Karpas-422 (cell line): ENCODE results near the gene ERCC6L2. TPM values are rescaled to one million over a fixed set of nuclear protein-coding genes. Genes with fewer than 3 reads are reported as not detected.

Source experiments
- DNase-seq: peaks from one replicate; pipeline ENCODE4 v3.0.0-alpha.2; 2015
- H2AFZ ChIP-seq: fragments of 200-600 bp; sonication (generic); 2 replicates; pipeline ENCODE4 v1.6.1; 2014; ENCODE audit warnings: antibody characterized with exemption, low read length, mixed read lengths
- H3K27ac ChIP-seq: fragments of 200-600 bp; sonication (generic); 2 replicates; pipeline ENCODE4 v1.5.1; 2014; ENCODE audit warnings: mild to moderate bottlenecking, low read length, moderate library complexity
- H3K27me3 ChIP-seq: fragments of 200-600 bp; sonication (generic); 2 replicates; pipeline ENCODE4 v1.6.1; 2014; ENCODE audit warnings: low read length, mixed read lengths
- H3K36me3 ChIP-seq: fragments of 200-600 bp; sonication (generic); 2 replicates; pipeline ENCODE4 v1.6.1; 2014; ENCODE audit warnings: low read length, mixed read lengths; ENCODE audit not compliant: insufficient read depth
- H3K4me1 ChIP-seq: fragments of 200-600 bp; sonication (generic); 2 replicates; pipeline ENCODE4 v1.6.1; 2014; ENCODE audit warnings: mild to moderate bottlenecking, low read length, mixed read lengths
- H3K4me2 ChIP-seq: fragments of 200-600 bp; sonication (generic); 2 replicates; pipeline ENCODE4 v1.6.1; 2014; ENCODE audit warnings: low read length, low read depth, mild to moderate bottlenecking; ENCODE audit not compliant: poor library complexity, severe bottlenecking
- H3K4me3 ChIP-seq: fragments of 200-600 bp; sonication (generic); 2 replicates; pipeline ENCODE4 v1.5.1; 2014; ENCODE audit warnings: mild to moderate bottlenecking, antibody characterized with exemption, low read length, mixed read lengths
- H3K79me2 ChIP-seq: fragments of 200-600 bp; sonication (generic); 2 replicates; pipeline ENCODE4 v1.6.1; 2014; ENCODE audit warnings: mild to moderate bottlenecking, low read length, mixed read lengths
- H3K9ac ChIP-seq: fragments of 200-600 bp; sonication (generic); 2 replicates; pipeline ENCODE4 v1.6.0; 2014; ENCODE audit warnings: low read length
- H3K9me2 ChIP-seq: fragments of 200-600 bp; sonication (generic), shearing (Covaris generic); replicated peaks from 2 replicates; pipeline ENCODE4 v1.6.0; 2014; ENCODE audit warnings: mild to moderate bottlenecking, low read length, moderate library complexity; ENCODE audit not compliant: insufficient read depth
- H3K9me3 ChIP-seq: fragments of 300-700, 200-600 bp; sonication (generic); 2 replicates; pipeline ENCODE4 v1.6.1; 2014; ENCODE audit warnings: low read length, mixed read lengths
- H4K20me1 ChIP-seq: fragments of 200-600 bp; sonication (generic); 2 replicates; pipeline ENCODE4 v1.6.1; 2014; ENCODE audit warnings: mild to moderate bottlenecking, antibody characterized with exemption, low read length, low read depth; ENCODE audit not compliant: insufficient read depth
- total RNA-seq: library from RNA; depleted of rRNA; stranded (reverse); fragments of >200 nt; shearing (Covaris generic); gene quantifications from 2 replicates; pipeline ENCODE4 v1.2.3, GENCODE V29; 2014; ENCODE audit warnings: low replicate concordance

The ERCC6L2 gene
- total RNA-seq, 1 experiment from 2014 or later = 54.1 TPM

DNA sequence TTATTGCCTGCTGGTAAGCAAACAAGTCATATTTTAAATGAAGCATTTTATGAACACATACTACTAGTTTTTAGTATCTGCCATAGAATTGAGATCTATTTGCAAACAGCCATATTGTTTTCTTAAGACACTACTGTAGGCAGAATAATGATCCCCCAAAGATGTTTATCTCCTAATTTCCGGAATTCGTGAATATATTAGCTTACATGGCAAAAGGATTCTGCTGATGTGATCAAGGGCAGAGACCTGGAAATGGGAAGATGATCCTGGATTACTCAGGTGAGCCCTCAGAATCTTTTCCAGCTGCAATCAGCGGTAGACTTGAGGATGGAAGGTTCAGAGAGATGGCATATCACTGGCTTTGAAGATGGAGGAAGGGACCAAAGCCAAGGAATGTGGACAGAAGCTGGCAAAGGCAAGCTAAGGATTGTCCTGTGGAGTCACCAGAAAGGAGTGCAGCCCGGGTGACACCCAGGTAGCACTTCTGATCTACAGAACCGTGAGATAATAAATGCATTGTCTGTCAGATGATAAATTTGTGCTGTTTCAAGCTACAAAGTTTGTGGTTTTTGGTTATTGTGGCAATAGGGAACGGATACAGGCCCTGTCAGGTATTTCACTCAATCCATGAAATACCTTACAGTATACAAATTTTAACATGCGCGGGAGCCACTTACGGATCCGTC is 1.0 kb upstream of the ERCC6L2 start:
- Histone ChIP-seq H4K20me1 (no peaks in the 10 kb centered on the region), H3K9me3 (no peaks in the 10 kb centered on the region), H3K36me3 (peaks cover 20% of the 10 kb centered on the region), H3K79me2 (peaks cover 20% of the 10 kb centered on the region), H3K4me3 (no peak overlapping the region; the same call in 1 of the 2 replicates), H2AFZ (peak overlapping the region; percentile 44; the same call in 1 of the 2 replicates), H3K9ac (no peak overlapping the region), H3K9me2 (no peaks in the 10 kb centered on the region), H3K4me2 (no peak overlapping the region), H3K27ac (no peak overlapping the region), H3K27me3 (no peaks in the 10 kb centered on the region), H3K4me1 (peaks cover 11% of the 10 kb centered on the region)
- no peak for DNase-seq

DNA sequence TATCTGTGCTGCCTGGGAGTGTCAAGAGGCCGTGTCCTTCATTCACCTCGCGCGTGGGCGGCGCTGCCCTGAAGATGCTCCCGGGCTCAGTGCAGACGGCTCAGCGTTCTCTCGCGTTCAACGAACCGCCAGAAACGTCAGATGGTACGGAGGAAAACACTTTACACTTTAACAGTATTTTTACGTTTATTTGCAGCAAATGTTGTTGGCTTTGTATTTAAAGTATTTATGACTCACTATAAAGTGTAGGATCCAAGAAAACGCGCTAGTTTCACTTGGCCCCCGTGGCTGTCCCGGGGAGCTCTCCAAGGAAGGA is 544 bp upstream of the ERCC6L2 start:
- no peak overlapping the region; the same call in 1 of the 2 replicates for H3K4me3 ChIP-seq
- no peaks in the 10 kb centered on the region for H3K9me3 ChIP-seq
- H3K4me2 ChIP-seq = no peak overlapping the region
- no peaks in the 10 kb centered on the region for H4K20me1 ChIP-seq
- H3K4me1 ChIP-seq = peaks cover 11% of the 10 kb centered on the region
- DNase-seq = peak; percentile 74
- no peaks in the 10 kb centered on the region for H3K9me2 ChIP-seq
- peak overlapping the region; percentile 44; the same call in 1 of the 2 replicates for H2AFZ ChIP-seq
- no peak overlapping the region for H3K27ac ChIP-seq
- H3K9ac ChIP-seq = no peak overlapping the region
- H3K27me3 ChIP-seq = no peaks in the 10 kb centered on the region
- peaks cover 20% of the 10 kb centered on the region for H3K36me3 ChIP-seq
- H3K79me2 ChIP-seq = peaks cover 25% of the 10 kb centered on the region

- Histone ChIP-seq H4K20me1 (no peaks in the 10 kb centered on the region), H3K9ac (no peak overlapping the region), H3K79me2 (peaks cover 37% of the 10 kb centered on the region), H3K4me1 (peaks cover 11% of the 10 kb centered on the region), H3K4me2 (no peak overlapping the region), H2AFZ (0 out of 2 replicates have a peak overlapping the region, but pooled peaks have one; percentile 31), H3K27ac (no peak overlapping the region), H3K9me2 (no peaks in the 10 kb centered on the region), H3K27me3 (no peaks in the 10 kb centered on the region), H3K4me3 (no peak overlapping the region), H3K36me3 (peaks cover 25% of the 10 kb centered on the region), H3K9me3 (no peaks in the 10 kb centered on the region)
- DNase-seq = no peak
Measured at GRCh38 chr9:95876138-95876444, 600 bp downstream of the ERCC6L2 start.

DNA sequence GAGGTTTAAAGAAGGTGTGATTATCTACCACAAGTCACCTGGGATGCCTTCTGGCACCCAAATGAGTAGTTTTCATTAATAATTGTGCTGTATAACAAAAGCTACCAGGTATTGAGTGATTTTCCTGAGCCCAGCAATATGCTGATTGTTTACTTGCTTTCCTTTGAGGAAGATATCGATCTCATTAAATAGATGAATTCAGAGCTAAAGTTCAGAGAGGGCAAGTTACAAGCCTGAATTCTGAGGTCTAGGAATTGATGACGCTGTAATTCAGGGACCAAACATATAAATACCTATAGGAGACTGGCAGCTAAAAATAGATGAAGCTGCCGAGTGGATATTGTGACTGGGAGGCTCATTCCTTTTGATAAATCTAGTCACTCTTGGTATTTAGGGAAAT is 1.1 kb downstream of the ERCC6L2 start:
- Histone ChIP-seq H3K36me3 (peaks cover 29% of the 10 kb centered on the region), H3K9me2 (no peaks in the 10 kb centered on the region), H3K4me2 (no peak overlapping the region), H4K20me1 (no peaks in the 10 kb centered on the region), H3K27me3 (no peaks in the 10 kb centered on the region), H3K79me2 (peaks cover 42% of the 10 kb centered on the region), H3K27ac (no peak overlapping the region), H3K4me3 (no peak overlapping the region), H3K9ac (no peak overlapping the region), H2AFZ (no peak overlapping the region), H3K4me1 (peaks cover 11% of the 10 kb centered on the region), H3K9me3 (no peaks in the 10 kb centered on the region)
- peak; percentile 78 for DNase-seq

DNA sequence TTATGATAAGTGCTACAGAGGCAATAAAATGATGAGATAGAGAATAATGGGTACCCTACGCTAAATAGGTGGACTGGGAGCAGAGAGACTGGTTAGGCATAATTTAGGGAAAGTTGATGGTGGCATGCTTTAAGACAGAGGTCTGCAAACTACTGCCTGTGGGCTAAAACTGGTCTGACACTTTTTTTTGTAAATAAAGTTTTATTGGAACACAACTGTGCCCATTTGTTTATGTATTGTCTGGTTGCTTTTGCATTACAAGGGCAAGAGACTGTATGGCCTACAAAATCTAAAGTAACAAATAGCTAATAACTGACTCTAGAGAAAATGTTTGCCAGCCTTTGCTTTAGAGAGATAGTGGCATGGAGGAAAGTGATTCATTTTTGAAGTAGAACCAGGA is 2.5 kb downstream of the ERCC6L2 start:
- peaks cover 11% of the 10 kb centered on the region for H3K4me1 ChIP-seq
- peaks cover 56% of the 10 kb centered on the region for H3K79me2 ChIP-seq
- H3K9me3 ChIP-seq = no peaks in the 10 kb centered on the region
- H3K9me2 ChIP-seq = no peaks in the 10 kb centered on the region
- DNase-seq = no peak
- no peak overlapping the region for H3K27ac ChIP-seq
- no peak overlapping the region for H3K4me2 ChIP-seq
- no peaks in the 10 kb centered on the region for H4K20me1 ChIP-seq
- no peak overlapping the region for H3K4me3 ChIP-seq
- H3K9ac ChIP-seq = no peak overlapping the region
- no peak overlapping the region for H2AFZ ChIP-seq
- H3K36me3 ChIP-seq = peaks cover 34% of the 10 kb centered on the region
- H3K27me3 ChIP-seq = no peaks in the 10 kb centered on the region

DNA sequence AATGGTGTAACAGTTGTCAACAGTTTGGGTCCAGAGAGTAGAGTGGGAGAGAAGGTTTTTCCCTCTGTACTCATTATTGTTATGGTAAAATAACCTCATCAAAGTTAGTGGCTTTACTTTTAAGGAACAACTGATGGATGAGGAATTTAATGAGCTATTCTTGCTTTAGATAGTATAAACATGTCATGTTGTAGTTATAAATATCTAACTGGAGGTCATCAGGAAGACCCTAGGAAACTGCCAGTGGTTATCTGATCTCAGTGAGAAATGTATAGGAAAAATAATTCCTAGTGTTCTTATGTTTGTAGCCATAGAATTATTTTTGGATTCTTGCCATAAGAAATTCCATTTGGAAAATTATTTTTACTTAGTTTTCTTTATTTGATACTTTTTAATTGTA is 4.1 kb downstream of the ERCC6L2 start:
- H3K27ac ChIP-seq = no peak overlapping the region
- DNase-seq = no peak
- H3K27me3 ChIP-seq = no peaks in the 10 kb centered on the region
- peaks cover 61% of the 10 kb centered on the region for H3K79me2 ChIP-seq
- H3K36me3 ChIP-seq = peaks cover 34% of the 10 kb centered on the region
- H2AFZ ChIP-seq = no peak overlapping the region
- H3K9ac ChIP-seq = no peak overlapping the region
- H3K9me2 ChIP-seq = no peaks in the 10 kb centered on the region
- no peaks in the 10 kb centered on the region for H4K20me1 ChIP-seq
- H3K9me3 ChIP-seq = no peaks in the 10 kb centered on the region
- peaks cover 3% of the 10 kb centered on the region for H3K4me1 ChIP-seq
- peak overlapping the region; percentile 6 for H3K4me2 ChIP-seq
- H3K4me3 ChIP-seq = no peak overlapping the region

DNA sequence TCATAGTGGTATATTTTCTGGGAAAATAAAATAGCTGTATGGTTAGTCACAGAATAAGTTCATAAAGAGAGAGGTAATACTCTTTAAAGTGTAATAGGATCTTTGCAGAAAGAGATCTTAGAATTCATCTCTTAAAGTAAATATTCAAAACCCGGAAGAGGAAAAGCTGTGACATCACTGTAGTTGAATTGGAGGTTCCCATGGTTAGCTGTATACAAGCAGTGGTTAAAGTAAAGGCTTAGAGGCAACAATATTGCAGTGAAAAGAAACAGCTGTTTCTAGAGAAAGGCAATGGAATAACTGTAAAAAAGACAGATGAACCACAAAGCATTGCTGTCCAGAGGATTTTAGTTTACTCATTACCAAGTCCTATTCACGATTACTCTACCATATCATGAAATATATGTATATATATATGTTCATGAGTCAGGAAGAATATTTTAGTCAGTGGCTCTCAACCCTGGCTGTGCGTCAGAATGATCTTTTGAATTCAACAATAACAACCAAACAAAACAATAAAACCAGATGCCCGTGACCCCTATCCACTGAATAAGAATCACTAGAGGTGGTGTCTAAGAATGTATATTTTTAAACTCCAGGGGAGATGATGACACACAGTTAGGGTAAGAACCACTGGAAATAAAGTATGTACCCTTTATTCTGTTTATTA is 4.7 kb downstream of the ERCC6L2 start:
- Histone ChIP-seq H3K9me3 (no peaks in the 10 kb centered on the region), H3K4me1 (no peaks in the 10 kb centered on the region), H2AFZ (no peak overlapping the region), H3K4me3 (no peak overlapping the region), H3K36me3 (peaks cover 37% of the 10 kb centered on the region), H3K4me2 (peak overlapping the region; percentile 6), H4K20me1 (no peaks in the 10 kb centered on the region), H3K27ac (no peak overlapping the region), H3K9me2 (no peaks in the 10 kb centered on the region), H3K27me3 (no peaks in the 10 kb centered on the region), H3K9ac (no peak overlapping the region), H3K79me2 (peaks cover 61% of the 10 kb centered on the region)
- DNase-seq = no peak

- Histone ChIP-seq H3K27ac (no peak overlapping the region), H3K4me3 (no peak overlapping the region), H3K4me1 (no peaks in the 10 kb centered on the region), H3K9me2 (no peaks in the 10 kb centered on the region), H3K79me2 (peaks cover 91% of the 10 kb centered on the region), H3K36me3 (peaks cover 32% of the 10 kb centered on the region), H2AFZ (no peak overlapping the region), H3K27me3 (no peaks in the 10 kb centered on the region), H4K20me1 (no peaks in the 10 kb centered on the region), H3K4me2 (no peak overlapping the region), H3K9me3 (peaks cover 5% of the 10 kb centered on the region; the same call in 1 of the 2 replicates), H3K9ac (no peak overlapping the region)
- DNase-seq = no peak
Measured at GRCh38 chr9:95887926-95888497, 12.5 kb downstream of the ERCC6L2 start.
